HG03457 (cell line): ENCODE results near the gene ADAM12.

ENCODE experiments used
- ATAC-seq: cut with Tn5 transposase; IDR thresholded peaks from one replicate; pipeline ENCODE4 v1.9.1; 2021; ENCODE audit warnings: moderate number of reproducible peaks; ENCODE audit not compliant: unreplicated experiment

The ADAM12 gene

GRCh38 chr10:126097558-126098225 lies 290.6 kb downstream of the ADAM12 start:
- ATAC-seq = no peak

GRCh38 chr10:126094537-126094936 lies 293.7 kb downstream of the ADAM12 start:
- no peak for ATAC-seq

- no peak for ATAC-seq
Observed at GRCh38 chr10:126092366-126093215, 295.7 kb downstream of the ADAM12 start.

- ATAC-seq = no peak
Observed at GRCh38 chr10:126090911-126091728, 297.2 kb downstream of the ADAM12 start.

GRCh38 chr10:126090443-126090842 lies 297.8 kb downstream of the ADAM12 start:
- no peak for ATAC-seq

- no peak for ATAC-seq
Observed at GRCh38 chr10:126087796-126088505, 300.3 kb downstream of the ADAM12 start.

GRCh38 chr10:126087153-126087680 lies 301.1 kb downstream of the ADAM12 start:
- no peak for ATAC-seq

- ATAC-seq = no peak
Observed at GRCh38 chr10:126085806-126086205, 302.5 kb downstream of the ADAM12 start.

GRCh38 chr10:126084369-126084768 lies 303.9 kb downstream of the ADAM12 start:
- ATAC-seq = no peak

- no peak for ATAC-seq
Observed at GRCh38 chr10:126083009-126083408, 305.3 kb downstream of the ADAM12 start.

- ATAC-seq = no peak
Observed at GRCh38 chr10:126081841-126082466, 306.3 kb downstream of the ADAM12 start.

- ATAC-seq = no peak
Observed at GRCh38 chr10:126080879-126081411, 307.3 kb downstream of the ADAM12 start.

- ATAC-seq = no peak
Observed at GRCh38 chr10:126080291-126080825, 307.9 kb downstream of the ADAM12 start.

- no peak for ATAC-seq
Observed at GRCh38 chr10:126075009-126075408, 313.3 kb downstream of the ADAM12 start.

GRCh38 chr10:126074291-126074690 lies 314.0 kb downstream of the ADAM12 start:
- no peak for ATAC-seq

- ATAC-seq = no peak
Observed at GRCh38 chr10:126073606-126074005, 314.7 kb downstream of the ADAM12 start.

- no peak for ATAC-seq
Observed at GRCh38 chr10:126072622-126073021, 315.7 kb downstream of the ADAM12 start.

- ATAC-seq = no peak
Observed at GRCh38 chr10:126070476-126071215, 317.6 kb downstream of the ADAM12 start.

- no peak for ATAC-seq
Observed at GRCh38 chr10:126068322-126068721, 320.0 kb downstream of the ADAM12 start.
